Activated CD8-positive, alpha-beta T cell treated with anti-CD3 and anti-CD28 coated beads for 36 hours (primary cell): ENCODE results near the gene RELA. TPM values are rescaled to one million over a fixed set of nuclear protein-coding genes. Genes with fewer than 3 reads are reported as not detected.

Experiments used
- ATAC-seq: fragments of 200-7000 bp; cut with Tn5 transposase; one replicate; pipeline ENCODE4 v1.10.0; 2021; ENCODE audit warnings: mild to moderate bottlenecking, moderate library complexity
- CTCF ChIA-PET: fragments of 350-600 bp; sonication (Branson Sonifier 250); formaldehyde crosslinking; loops from one replicate; lab custom pipeline; 2021; ENCODE audit warnings: antibody characterized with exemption; lab: Charles Lee
- POLR2A ChIA-PET: fragments of 350-600 bp; sonication (Branson Sonifier 250); formaldehyde crosslinking; loops from one replicate; lab custom pipeline; 2021; ENCODE audit warnings: antibody characterized with exemption; lab: Charles Lee
- DNase-seq: peaks from one replicate; pipeline ENCODE4 v3.0.0-alpha.2; 2020
- H3K27ac Mint-ChIP-seq: one replicate; pipeline ENCODE4 v1.8.0; 2021; ENCODE audit warnings: mild to moderate bottlenecking, mixed read lengths
- H3K27me3 Mint-ChIP-seq: one replicate; pipeline ENCODE4 v1.8.0; 2021; ENCODE audit warnings: mixed read lengths
- H3K36me3 Mint-ChIP-seq: one replicate; pipeline ENCODE4 v1.8.0; 2021; ENCODE audit warnings: low read depth, mixed read lengths
- H3K4me1 Mint-ChIP-seq: one replicate; pipeline ENCODE4 v1.8.0; 2021; ENCODE audit warnings: low read depth, mixed read lengths
- H3K4me3 Mint-ChIP-seq: one replicate; pipeline ENCODE4 v1.8.0; 2021; ENCODE audit warnings: mild to moderate bottlenecking, moderate library complexity, mixed read lengths
- H3K9me3 Mint-ChIP-seq: one replicate; pipeline ENCODE4 v1.8.0; 2021; ENCODE audit warnings: mixed read lengths
- intact Hi-C: fragments of 100-400 bp; cut with micrococcal nuclease; formaldehyde crosslinking; loops from one replicate; pipeline ENCODE4 v1.10.0; 2022
- total RNA-seq, 2 experiments: library from RNA; stranded (reverse); gene quantifications; one replicate each; pipeline ENCODE4 v1.2.3, GENCODE V29; 2021
- TF ChIP-seq, protein P1 (sequence below): fragments of 200-600 bp; IDR thresholded peaks from one replicate; pipeline ENCODE4 v1.8.0; 2022; ENCODE audit warnings: antibody characterized with exemption, mild to moderate bottlenecking

Gene RELA
- total RNA-seq, 2 experiments from 2014 or later = 65.6 to 72.5 TPM

GRCh38 chr11:65611028-65611757 lies 51.5 kb downstream of the RELA start:
- ATAC-seq = no peak
- CTCF ChIA-PET = interaction anchor here (1.0 to 6.0 kb wide), 5 partner anchors 17 to 377 kb away, joined by 3 to 47 read pairs (median 4); partner anchors contain the start of gene KCNK7
- POLR2A ChIA-PET = interaction anchor here (1.1 to 5.2 kb wide), 5 partner anchors 17 to 111 kb away, joined by 3 to 30 read pairs (median 4); partner anchors contain the start of genes EHBP1L1 and KCNK7
- peak overlapping the region; percentile 55 for H3K27ac Mint-ChIP-seq
- no peaks in the 10 kb centered on the region for H3K27me3 Mint-ChIP-seq
- H3K9me3 Mint-ChIP-seq = no peaks in the 10 kb centered on the region
- intact Hi-C loops = no loop called here
- TF ChIP-seq, protein P1, sequence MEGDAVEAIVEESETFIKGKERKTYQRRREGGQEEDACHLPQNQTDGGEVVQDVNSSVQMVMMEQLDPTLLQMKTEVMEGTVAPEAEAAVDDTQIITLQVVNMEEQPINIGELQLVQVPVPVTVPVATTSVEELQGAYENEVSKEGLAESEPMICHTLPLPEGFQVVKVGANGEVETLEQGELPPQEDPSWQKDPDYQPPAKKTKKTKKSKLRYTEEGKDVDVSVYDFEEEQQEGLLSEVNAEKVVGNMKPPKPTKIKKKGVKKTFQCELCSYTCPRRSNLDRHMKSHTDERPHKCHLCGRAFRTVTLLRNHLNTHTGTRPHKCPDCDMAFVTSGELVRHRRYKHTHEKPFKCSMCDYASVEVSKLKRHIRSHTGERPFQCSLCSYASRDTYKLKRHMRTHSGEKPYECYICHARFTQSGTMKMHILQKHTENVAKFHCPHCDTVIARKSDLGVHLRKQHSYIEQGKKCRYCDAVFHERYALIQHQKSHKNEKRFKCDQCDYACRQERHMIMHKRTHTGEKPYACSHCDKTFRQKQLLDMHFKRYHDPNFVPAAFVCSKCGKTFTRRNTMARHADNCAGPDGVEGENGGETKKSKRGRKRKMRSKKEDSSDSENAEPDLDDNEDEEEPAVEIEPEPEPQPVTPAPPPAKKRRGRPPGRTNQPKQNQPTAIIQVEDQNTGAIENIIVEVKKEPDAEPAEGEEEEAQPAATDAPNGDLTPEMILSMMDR = no peak
- peak overlapping the region; percentile 93 for H3K4me3 Mint-ChIP-seq
- no peak for DNase-seq
- peaks cover 32% of the 10 kb centered on the region for H3K36me3 Mint-ChIP-seq
- peaks cover 39% of the 10 kb centered on the region for H3K4me1 Mint-ChIP-seq

- intact Hi-C loops = no loop called here
- ATAC-seq (no peak), DNase-seq (no peak)
- Mint-ChIP-seq H3K4me1 (peaks cover 39% of the 10 kb centered on the region), H3K4me3 (no peak overlapping the region), H3K27me3 (no peaks in the 10 kb centered on the region), H3K27ac (peak overlapping the region; percentile 31), H3K36me3 (peaks cover 32% of the 10 kb centered on the region), H3K9me3 (no peaks in the 10 kb centered on the region)
- CTCF ChIA-PET = interaction anchor here (1.1 to 6.0 kb wide), 6 partner anchors 16 to 90 kb away, joined by 3 to 47 read pairs (median 4); partner anchors contain the start of gene KCNK7
- TF ChIP-seq, protein P1 = no peak
- POLR2A ChIA-PET = interaction anchor here (0.7 to 5.2 kb wide), 7 partner anchors 16 to 110 kb away, joined by 3 to 30 read pairs (median 4); partner anchors contain the start of genes EHBP1L1 and KCNK7
These were observed 52.3 kb downstream of the RELA start for GRCh38 chr11:65610404-65610803.

- CTCF ChIA-PET = interaction anchor here (1.1 to 6.0 kb wide), 5 partner anchors 16 to 91 kb away, joined by 3 to 47 read pairs (median 4); partner anchors contain the start of gene KCNK7
- peaks cover 39% of the 10 kb centered on the region for H3K4me1 Mint-ChIP-seq
- peaks cover 32% of the 10 kb centered on the region for H3K36me3 Mint-ChIP-seq
- no peaks in the 10 kb centered on the region for H3K9me3 Mint-ChIP-seq
- peak overlapping the region; percentile 31 for H3K27ac Mint-ChIP-seq
- H3K27me3 Mint-ChIP-seq = no peaks in the 10 kb centered on the region
- TF ChIP-seq, protein P1 = no peak
- ATAC-seq (no peak), DNase-seq (no peak)
- POLR2A ChIA-PET = interaction anchor here (0.6 to 5.2 kb wide), 13 partner anchors 13 to 85 kb away, joined by 3 to 30 read pairs (median 4); partner anchors contain the start of genes EHBP1L1, KCNK7 and SCYL1
- intact Hi-C loops = loop anchor here (2.0 kb wide), 1 partner anchor 15 kb away; the partner anchor contains the start of gene KCNK7
- no peak overlapping the region for H3K4me3 Mint-ChIP-seq
These were observed 53.1 kb downstream of the RELA start for GRCh38 chr11:65609665-65610064.

DNA sequence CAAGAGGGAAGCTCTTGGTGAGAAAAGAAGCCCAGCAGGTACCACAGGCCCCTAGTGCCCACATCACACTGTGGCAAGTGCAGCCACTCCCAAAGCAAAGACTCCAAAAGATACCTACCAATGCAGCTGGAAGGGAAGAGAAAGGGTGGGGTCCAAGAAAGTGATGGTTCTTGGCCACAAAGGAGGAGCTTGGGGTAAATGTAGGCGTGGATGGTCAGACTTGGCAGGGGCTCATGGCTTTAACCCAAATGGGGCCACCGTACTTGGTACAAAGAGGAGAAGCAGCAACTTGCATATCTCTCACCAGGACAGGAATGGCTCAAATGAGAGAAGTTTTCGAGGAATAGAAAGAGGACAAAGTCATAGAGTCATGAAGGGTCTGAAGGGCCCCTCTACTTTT lies 53.5 kb downstream of the RELA start:
- CTCF ChIA-PET = interaction anchor here (1.2 to 6.0 kb wide), 3 partner anchors 15 to 91 kb away, joined by 3 to 47 read pairs (median 9); partner anchors contain the start of gene KCNK7
- H3K36me3 Mint-ChIP-seq = peaks cover 35% of the 10 kb centered on the region
- H3K4me1 Mint-ChIP-seq = peaks cover 39% of the 10 kb centered on the region
- ATAC-seq = no peak
- DNase-seq = no peak
- H3K9me3 Mint-ChIP-seq = no peaks in the 10 kb centered on the region
- POLR2A ChIA-PET = interaction anchor here (0.8 to 5.2 kb wide), 10 partner anchors 10 to 84 kb away, joined by 3 to 30 read pairs (median 4); partner anchors contain the start of genes KCNK7 and SCYL1
- TF ChIP-seq, protein P1 = no peak
- H3K4me3 Mint-ChIP-seq = no peak overlapping the region
- no peaks in the 10 kb centered on the region for H3K27me3 Mint-ChIP-seq
- intact Hi-C loops = loop anchor here (2.0 kb wide), 1 partner anchor 14 kb away; the partner anchor contains the start of gene KCNK7
- H3K27ac Mint-ChIP-seq = peak overlapping the region; percentile 31
